HEK293 (cell line): ENCODE measurements around the gene CBS.
"Not testable (repeated sequence)": the region's sequence is repeated elsewhere in the genome, so short reads cannot be mapped to it uniquely, and the experiment has no call there.

Experiments used
- CTCF ChIA-PET: fragments of 350-600 bp; formaldehyde crosslinking; extraction: SDS; loops from one replicate; lab custom pipeline; 2021; ENCODE audit warnings: antibody characterized with exemption; lab: Yijun Ruan, JAX
- POLR2A ChIA-PET: fragments of 300-600 bp; formaldehyde crosslinking; extraction: SDS; loops from one replicate; lab custom pipeline; 2020; ENCODE audit warnings: antibody characterized with exemption, inconsistent platforms; lab: Yijun Ruan, JAX
- H3K27ac ChIP-seq: fragments of 200-500 bp; sonication (Bioruptor generic); 2 replicates; pipeline ENCODE4 v1.5.1; 2014; ENCODE audit warnings: low read depth, low read length, control low read depth, inconsistent platforms; ENCODE audit errors: extremely low read depth
- H3K36me3 ChIP-seq, 2 experiments: fragments of 200-500 bp in 1 of 2; sonication (Bioruptor generic) in 1 of 2; 1 replicate in 1 of 2; 2 replicates in 1 of 2; pipeline ENCODE4 v1.5.1; 2014 to 2017; ENCODE audit warnings: inconsistent platforms in 2 of 2, low read length in 2 of 2; ENCODE audit not compliant: control insufficient read depth in 2 of 2, insufficient read depth in 1 of 2
- H3K4me1 ChIP-seq: fragments of 200-500 bp; sonication (Bioruptor generic); 2 replicates; pipeline ENCODE4 v1.5.1; 2014; ENCODE audit warnings: mild to moderate bottlenecking, low read length, inconsistent platforms; ENCODE audit not compliant: control insufficient read depth, insufficient read depth
- H3K4me3 ChIP-seq: 2 replicates; pipeline ENCODE4 v1.5.1; 2011; ENCODE audit warnings: low read depth, mild to moderate bottlenecking, control low read depth, low read length, moderate library complexity
- H3K9me3 ChIP-seq: fragments of 200-500 bp; sonication (Bioruptor generic); 2 replicates; pipeline ENCODE4 v1.5.1; 2014; ENCODE audit warnings: low read depth, low read length, inconsistent platforms; ENCODE audit not compliant: control insufficient read depth, insufficient read depth
- BCL11A ChIP-seq: fragments of 450-650 bp; formaldehyde crosslinking; IDR thresholded peaks from 2 replicates; pipeline ENCODE4 v1.5.1; 2016; ENCODE audit warnings: low read depth, missing biosample characterization, missing genetic modification characterization
- YY1 ChIP-seq: fragments of 450-650 bp; formaldehyde crosslinking; IDR thresholded peaks from 2 replicates; pipeline ENCODE4 v1.5.1; 2018; ENCODE audit warnings: missing biosample characterization, missing genetic modification characterization
- ZFP41 ChIP-seq: fragments of 450-650 bp; formaldehyde crosslinking; IDR thresholded peaks from 2 replicates; pipeline ENCODE4 v1.5.1; 2016; ENCODE audit warnings: missing biosample characterization, missing genetic modification characterization, borderline replicate concordance
- ZFP69B ChIP-seq: fragments of 450-650 bp; formaldehyde crosslinking; IDR thresholded peaks from 2 replicates; pipeline ENCODE4 v1.5.1; 2016; ENCODE audit warnings: missing biosample characterization, missing genetic modification characterization
- ZNF121 ChIP-seq: fragments of 450-650 bp; formaldehyde crosslinking; IDR thresholded peaks from 2 replicates; pipeline ENCODE4 v1.5.1; 2016; ENCODE audit warnings: missing biosample characterization, missing genetic modification characterization
- ZNF214 ChIP-seq: fragments of 450-650 bp; formaldehyde crosslinking; IDR thresholded peaks from 2 replicates; pipeline ENCODE4 v1.5.1; 2017; ENCODE audit warnings: missing biosample characterization, mild to moderate bottlenecking, missing genetic modification characterization, borderline replicate concordance
- ZNF23 ChIP-seq: fragments of 450-650 bp; formaldehyde crosslinking; IDR thresholded peaks from 2 replicates; pipeline ENCODE4 v1.5.1; 2016; ENCODE audit warnings: missing biosample characterization, missing genetic modification characterization, borderline replicate concordance
- ZNF266 ChIP-seq: fragments of 450-650 bp; formaldehyde crosslinking; IDR thresholded peaks from 2 replicates; pipeline ENCODE4 v1.5.1; 2016; ENCODE audit warnings: missing biosample characterization, missing genetic modification characterization, low read depth
- ZNF366 ChIP-seq: fragments of 450-650 bp; formaldehyde crosslinking; conservative IDR thresholded peaks from 2 replicates; pipeline ENCODE4 v1.5.1; 2016; ENCODE audit warnings: missing biosample characterization, missing genetic modification characterization
- ZNF549 ChIP-seq: fragments of 450-650 bp; IDR thresholded peaks from 2 replicates; pipeline ENCODE4 v1.5.1; 2018; ENCODE audit warnings: missing biosample characterization, missing genetic modification characterization, mild to moderate bottlenecking, inconsistent platforms, moderate library complexity
- ZNF610 ChIP-seq: fragments of 450-650 bp; formaldehyde crosslinking; IDR thresholded peaks from 2 replicates; pipeline ENCODE4 v1.5.1; 2016; ENCODE audit warnings: missing biosample characterization, missing genetic modification characterization, borderline replicate concordance
- ZNF624 ChIP-seq: fragments of 450-650 bp; formaldehyde crosslinking; IDR thresholded peaks from 2 replicates; pipeline ENCODE4 v1.5.1; 2017; ENCODE audit warnings: missing biosample characterization, missing genetic modification characterization
- ZNF843 ChIP-seq: fragments of 450-650 bp; formaldehyde crosslinking; IDR thresholded peaks from 2 replicates; pipeline ENCODE4 v1.5.1; 2016; ENCODE audit warnings: missing biosample characterization, missing genetic modification characterization
- ZSCAN16 ChIP-seq: fragments of 450-650 bp; formaldehyde crosslinking; IDR thresholded peaks from 2 replicates; pipeline ENCODE4 v1.5.1; 2016; ENCODE audit warnings: missing biosample characterization, missing genetic modification characterization
- ZXDB ChIP-seq: fragments of 450-650 bp; formaldehyde crosslinking; IDR thresholded peaks from 2 replicates; pipeline ENCODE4 v1.5.1; 2016; ENCODE audit warnings: missing biosample characterization, missing genetic modification characterization
- TF ChIP-seq, protein P1 (sequence below): fragments of 450-650 bp; formaldehyde crosslinking; IDR thresholded peaks from 2 replicates; pipeline ENCODE4 v1.5.1; 2016; ENCODE audit warnings: missing biosample characterization, missing genetic modification characterization, borderline replicate concordance
- TF ChIP-seq, protein P2 (sequence below): fragments of 450-650 bp; formaldehyde crosslinking; conservative IDR thresholded peaks from 2 replicates; pipeline ENCODE4 v1.5.1; 2016; ENCODE audit warnings: low read depth, missing biosample characterization, missing genetic modification characterization

The CBS gene

GRCh38 chr21:43006051-43006873 is 69.4 kb downstream of the CBS start:
- H3K27ac ChIP-seq, H3K9me3 ChIP-seq, H3K4me1 ChIP-seq, H3K4me3 ChIP-seq, POLR2A ChIA-PET: not testable (repeated sequence)
- peak; percentile 78; the same call in 1 of the 2 replicates for TF ChIP-seq ZNF121 (tag by site-specific recombination)
- H3K36me3 ChIP-seq = peaks cover 16 to 35% of the 10 kb centered on the region in 2 experiments
- CTCF ChIA-PET = interaction anchor here (0.6 kb wide), 1 partner anchor 789 kb away, joined by 4 read pairs; no protein-coding TSS in a partner anchor

DNA sequence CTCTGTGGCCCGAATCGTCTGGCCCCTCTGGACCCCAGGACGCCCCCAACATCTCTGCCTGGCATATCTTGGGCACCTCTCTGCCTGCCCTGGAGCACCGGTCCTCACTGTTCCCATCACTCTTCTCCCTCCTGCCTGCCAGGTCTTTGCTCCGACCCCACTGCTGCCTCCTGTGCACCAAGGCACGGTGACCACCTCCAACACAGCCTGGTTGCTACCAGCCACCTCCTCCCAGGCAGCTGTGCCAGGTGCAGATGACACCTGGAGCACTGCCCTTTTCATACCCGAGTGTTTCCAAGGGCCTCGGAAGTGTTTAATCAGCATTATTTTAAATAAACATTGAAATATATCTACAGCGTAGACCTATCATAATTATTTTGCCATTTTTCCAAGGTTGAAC is 70.0 kb downstream of the CBS start:
- 0 out of 2 replicates have a peak, but pooled peaks cover 2% of the 10 kb centered on the region for H3K4me1 ChIP-seq
- ChIA-PET CTCF (no interaction called here), POLR2A (interaction anchor here (0.6 kb wide), 1 partner anchor 9 kb away, joined by 4 read pairs; no protein-coding TSS in a partner anchor)
- H3K27ac ChIP-seq = no peak overlapping the region
- no peak for TF ChIP-seq ZSCAN16 (tag by site-specific recombination)
- TF ChIP-seq ZNF610 (tag by site-specific recombination) = no peak
- peaks cover 16 to 33% of the 10 kb centered on the region in 2 experiments for H3K36me3 ChIP-seq
- H3K4me3 ChIP-seq = no peak overlapping the region
- no peaks in the 10 kb centered on the region for H3K9me3 ChIP-seq

DNA sequence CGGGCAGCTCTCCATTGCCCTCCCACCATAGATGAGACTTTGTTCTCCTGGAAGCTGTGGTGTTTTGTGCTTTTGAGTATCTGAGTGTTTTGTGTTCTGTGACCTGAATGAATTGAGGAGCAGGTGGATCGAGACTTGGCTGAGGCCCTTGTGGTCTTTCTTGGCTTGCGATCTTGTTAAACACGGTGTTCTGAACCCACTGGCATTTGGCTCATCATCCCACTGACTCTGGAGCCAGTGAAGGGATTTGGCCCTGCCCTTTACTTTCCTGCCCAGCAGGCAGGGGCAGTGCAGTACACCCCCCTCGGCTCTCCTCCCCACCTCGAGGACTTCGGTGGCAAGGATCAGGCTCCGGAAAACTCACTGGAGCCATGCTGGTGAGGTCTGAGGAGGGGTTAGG is 70.7 kb downstream of the CBS start:
- H3K4me1 ChIP-seq = 0 out of 2 replicates have a peak, but pooled peaks cover 2% of the 10 kb centered on the region
- peaks cover 12 to 33% of the 10 kb centered on the region in 2 experiments for H3K36me3 ChIP-seq
- TF ChIP-seq YY1 (tag by site-specific recombination) = no peak
- TF ChIP-seq ZNF610 (tag by site-specific recombination) = no peak
- TF ChIP-seq BCL11A = no peak
- TF ChIP-seq, protein P1, sequence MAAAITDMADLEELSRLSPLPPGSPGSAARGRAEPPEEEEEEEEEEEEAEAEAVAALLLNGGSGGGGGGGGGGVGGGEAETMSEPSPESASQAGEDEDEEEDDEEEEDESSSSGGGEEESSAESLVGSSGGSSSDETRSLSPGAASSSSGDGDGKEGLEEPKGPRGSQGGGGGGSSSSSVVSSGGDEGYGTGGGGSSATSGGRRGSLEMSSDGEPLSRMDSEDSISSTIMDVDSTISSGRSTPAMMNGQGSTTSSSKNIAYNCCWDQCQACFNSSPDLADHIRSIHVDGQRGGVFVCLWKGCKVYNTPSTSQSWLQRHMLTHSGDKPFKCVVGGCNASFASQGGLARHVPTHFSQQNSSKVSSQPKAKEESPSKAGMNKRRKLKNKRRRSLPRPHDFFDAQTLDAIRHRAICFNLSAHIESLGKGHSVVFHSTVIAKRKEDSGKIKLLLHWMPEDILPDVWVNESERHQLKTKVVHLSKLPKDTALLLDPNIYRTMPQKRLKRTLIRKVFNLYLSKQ (tag by site-specific recombination) = no peak
- no peak for TF ChIP-seq ZSCAN16 (tag by site-specific recombination)
- no peak for TF ChIP-seq ZFP41 (tag by site-specific recombination)
- no peak for TF ChIP-seq ZFP69B (tag by site-specific recombination)
- TF ChIP-seq, protein P2, sequence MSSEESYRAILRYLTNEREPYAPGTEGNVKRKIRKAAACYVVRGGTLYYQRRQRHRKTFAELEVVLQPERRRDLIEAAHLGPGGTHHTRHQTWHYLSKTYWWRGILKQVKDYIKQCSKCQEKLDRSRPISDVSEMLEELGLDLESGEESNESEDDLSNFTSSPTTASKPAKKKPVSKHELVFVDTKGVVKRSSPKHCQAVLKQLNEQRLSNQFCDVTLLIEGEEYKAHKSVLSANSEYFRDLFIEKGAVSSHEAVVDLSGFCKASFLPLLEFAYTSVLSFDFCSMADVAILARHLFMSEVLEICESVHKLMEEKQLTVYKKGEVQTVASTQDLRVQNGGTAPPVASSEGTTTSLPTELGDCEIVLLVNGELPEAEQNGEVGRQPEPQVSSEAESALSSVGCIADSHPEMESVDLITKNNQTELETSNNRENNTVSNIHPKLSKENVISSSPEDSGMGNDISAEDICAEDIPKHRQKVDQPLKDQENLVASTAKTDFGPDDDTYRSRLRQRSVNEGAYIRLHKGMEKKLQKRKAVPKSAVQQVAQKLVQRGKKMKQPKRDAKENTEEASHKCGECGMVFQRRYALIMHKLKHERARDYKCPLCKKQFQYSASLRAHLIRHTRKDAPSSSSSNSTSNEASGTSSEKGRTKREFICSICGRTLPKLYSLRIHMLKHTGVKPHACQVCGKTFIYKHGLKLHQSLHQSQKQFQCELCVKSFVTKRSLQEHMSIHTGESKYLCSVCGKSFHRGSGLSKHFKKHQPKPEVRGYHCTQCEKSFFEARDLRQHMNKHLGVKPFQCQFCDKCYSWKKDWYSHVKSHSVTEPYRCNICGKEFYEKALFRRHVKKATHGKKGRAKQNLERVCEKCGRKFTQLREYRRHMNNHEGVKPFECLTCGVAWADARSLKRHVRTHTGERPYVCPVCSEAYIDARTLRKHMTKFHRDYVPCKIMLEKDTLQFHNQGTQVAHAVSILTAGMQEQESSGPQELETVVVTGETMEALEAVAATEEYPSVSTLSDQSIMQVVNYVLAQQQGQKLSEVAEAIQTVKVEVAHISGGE = no peak
- no peak for TF ChIP-seq ZNF266 (tag by site-specific recombination)
- no peak for TF ChIP-seq ZNF23 (tag by site-specific recombination)
- TF ChIP-seq ZNF549 = no peak
- no peak for TF ChIP-seq ZNF366 (tag by site-specific recombination)
- TF ChIP-seq ZXDB (tag by site-specific recombination) = no peak
- no peak for TF ChIP-seq ZNF624 (tag by site-specific recombination)
- TF ChIP-seq ZNF843 (tag by site-specific recombination) = no peak
- TF ChIP-seq ZNF214 (tag by site-specific recombination) = no peak
- CTCF ChIA-PET = interaction anchor here (0.6 kb wide), 1 partner anchor 11 kb away, joined by 3 read pairs; no protein-coding TSS in a partner anchor
- H3K9me3 ChIP-seq = no peaks in the 10 kb centered on the region
- H3K27ac ChIP-seq = no peak overlapping the region
- H3K4me3 ChIP-seq = no peak overlapping the region
- POLR2A ChIA-PET = interaction anchor here (0.6 kb wide), 1 partner anchor 8 kb away, joined by 4 read pairs; no protein-coding TSS in a partner anchor
